Kidney tubule cell (primary cell): ENCODE measurements around the gene FOXR2.

Experiments
- DNase-seq: peaks from one replicate; pipeline ENCODE4 v3.0.0-alpha.2; 2018; ENCODE audit warnings: low spot score

The FOXR2 gene

GRCh38 chrX:55623100-55623499 lies at the start of gene FOXR2:
Gene FOXR2 (plus strand): TSS chrX:55623400. CDS start chrX:55623712, 312 bp downstream.
- no peak for DNase-seq

- DNase-seq: no peak
Observed at GRCh38 chrX:55579115-55579514, 44.1 kb upstream of the FOXR2 start.

- no peak for DNase-seq
Observed at GRCh38 chrX:55582447-55582846, 40.8 kb upstream of the FOXR2 start.

GRCh38 chrX:55593296-55593695 lies 29.9 kb upstream of the FOXR2 start:
- DNase-seq: no peak

GRCh38 chrX:55593756-55594257 lies 29.4 kb upstream of the FOXR2 start:
- DNase-seq: no peak

- no peak for DNase-seq
Observed at GRCh38 chrX:55598333-55598732, 24.9 kb upstream of the FOXR2 start.

GRCh38 chrX:55619547-55619946 lies 3.7 kb upstream of the FOXR2 start:
- no peak for DNase-seq

- peak; percentile 55 for DNase-seq
Observed at GRCh38 chrX:55624403-55624802, 1.2 kb downstream of the FOXR2 start.

GRCh38 chrX:55636109-55636508 lies 12.9 kb downstream of the FOXR2 start:
- no peak for DNase-seq

GRCh38 chrX:55638933-55639332 lies 15.7 kb downstream of the FOXR2 start:
- DNase-seq: no peak

- no peak for DNase-seq
Observed at GRCh38 chrX:55640854-55641253, 17.7 kb downstream of the FOXR2 start.

GRCh38 chrX:55648434-55648833 lies 25.2 kb downstream of the FOXR2 start:
- DNase-seq: no peak

GRCh38 chrX:55659931-55660330 lies 36.7 kb downstream of the FOXR2 start:
- DNase-seq: peak; percentile 12

GRCh38 chrX:55663584-55663983 lies 40.4 kb downstream of the FOXR2 start:
- no peak for DNase-seq

GRCh38 chrX:55668084-55668483 lies 44.9 kb downstream of the FOXR2 start:
- DNase-seq: no peak
